AG04450 (cell line): ENCODE results near the gene TMEM72. TPM values are rescaled to one million over a fixed set of nuclear protein-coding genes. Genes with fewer than 3 reads are reported as not detected.

Experiments
- CTCF ChIA-PET: fragments of 300-600, 350-600 bp; formaldehyde crosslinking; extraction: SDS; loops from one replicate; lab custom pipeline; 2022; ENCODE audit warnings: antibody characterized with exemption, inconsistent platforms; lab: Charles Lee
- POLR2A ChIA-PET: fragments of 350-600 bp; formaldehyde crosslinking; extraction: SDS; loops from one replicate; lab custom pipeline; 2021; ENCODE audit warnings: antibody characterized with exemption, inconsistent platforms; lab: Yijun Ruan, JAX
- DNase-seq: peaks from one replicate; pipeline ENCODE4 v3.0.0-alpha.2; 2011; ENCODE audit warnings: low read depth, low spot score
- H3K27ac ChIP-seq: one replicate; pipeline ENCODE4 v1.5.1; 2012; ENCODE audit warnings: low read depth, low read length, control low read depth
- H3K27me3 ChIP-seq: one replicate; pipeline ENCODE4 v1.6.0; 2012; ENCODE audit warnings: low read length; ENCODE audit not compliant: control insufficient read depth, insufficient read depth
- H3K4me3 ChIP-seq: 2 replicates; pipeline ENCODE4 v1.5.1; 2011; ENCODE audit warnings: mild to moderate bottlenecking, low read depth, low read length, control low read depth
- H3K9me3 ChIP-seq: 2 replicates; pipeline ENCODE4 v1.5.1; 2012; ENCODE audit warnings: low read length; ENCODE audit not compliant: control insufficient read depth, insufficient read depth
- CTCF ChIP-seq: IDR thresholded peaks from 2 replicates; pipeline ENCODE4 v1.5.1; 2011; ENCODE audit warnings: low read depth, low read length, control low read depth, inconsistent platforms
- polyA plus RNA-seq: library from polyadenylated mRNA; depleted of rRNA; stranded (reverse); fragments of >200 nt; gene quantifications from 2 replicates; pipeline ENCODE4 v1.2.3, GENCODE V29; 2011

Gene TMEM72
- polyA plus RNA-seq, 1 experiment: not detected

GRCh38 chr10:44880090-44880715, 30.9 kb upstream of the TMEM72 start:
- no peak for TF ChIP-seq CTCF
- H3K27me3 ChIP-seq: peaks cover 10% of the 10 kb centered on the region
- CTCF ChIA-PET: no interaction called here
- no peak overlapping the region for H3K27ac ChIP-seq
- H3K9me3 ChIP-seq: no peaks in the 10 kb centered on the region
- POLR2A ChIA-PET: no interaction called here
- no peak for DNase-seq
- no peak overlapping the region for H3K4me3 ChIP-seq

- Histone ChIP-seq H3K27me3 (peaks cover 10% of the 10 kb centered on the region), H3K27ac (no peak overlapping the region), H3K4me3 (no peak overlapping the region), H3K9me3 (no peaks in the 10 kb centered on the region)
- TF ChIP-seq CTCF: no peak
- no peak for DNase-seq
- POLR2A ChIA-PET: no interaction called here
- CTCF ChIA-PET: interaction anchor here (1.7 kb wide), 1 partner anchor 17 kb away, joined by 6 read pairs; no protein-coding TSS in a partner anchor
Observed at GRCh38 chr10:44881649-44882048, 29.5 kb upstream of the TMEM72 start.

- no peaks in the 10 kb centered on the region for H3K9me3 ChIP-seq
- no peak for DNase-seq
- H3K27ac ChIP-seq: no peak overlapping the region
- no peak for TF ChIP-seq CTCF
- POLR2A ChIA-PET: no interaction called here
- H3K27me3 ChIP-seq: peaks cover 10% of the 10 kb centered on the region
- no peak overlapping the region for H3K4me3 ChIP-seq
- CTCF ChIA-PET: interaction anchor here (1.7 kb wide), 1 partner anchor 17 kb away, joined by 6 read pairs; no protein-coding TSS in a partner anchor
Observed at GRCh38 chr10:44882166-44882720, 28.9 kb upstream of the TMEM72 start.

- DNase-seq: no peak
- Histone ChIP-seq H3K9me3 (no peaks in the 10 kb centered on the region), H3K27me3 (peaks cover 10% of the 10 kb centered on the region), H3K4me3 (no peak overlapping the region), H3K27ac (no peak overlapping the region)
- CTCF ChIA-PET: interaction anchor here (0.6 kb wide), 1 partner anchor 1679 kb away, joined by 4 read pairs; no protein-coding TSS in a partner anchor
- TF ChIP-seq CTCF: no peak
- POLR2A ChIA-PET: no interaction called here
Observed at GRCh38 chr10:44883593-44884331, 27.4 kb upstream of the TMEM72 start.

GRCh38 chr10:44885710-44886109, 25.4 kb upstream of the TMEM72 start:
- no peak overlapping the region for H3K4me3 ChIP-seq
- no peak for DNase-seq
- ChIA-PET CTCF (no interaction called here), POLR2A (no interaction called here)
- no peak overlapping the region for H3K27ac ChIP-seq
- no peaks in the 10 kb centered on the region for H3K9me3 ChIP-seq
- no peak for TF ChIP-seq CTCF
- peaks cover 15% of the 10 kb centered on the region for H3K27me3 ChIP-seq
